ENCODE results near the gene ESR1. TPM values are rescaled to one million over a fixed set of nuclear protein-coding genes. Genes with fewer than 3 reads are reported as not detected.
A peak's percentile ranks its signal among the peaks of the same experiment; 100 is the strongest.

Gene ESR1
- total RNA-seq, 4 donors from 2014 or later, result 29.1 to 225 (median 141) TPM

DNA sequence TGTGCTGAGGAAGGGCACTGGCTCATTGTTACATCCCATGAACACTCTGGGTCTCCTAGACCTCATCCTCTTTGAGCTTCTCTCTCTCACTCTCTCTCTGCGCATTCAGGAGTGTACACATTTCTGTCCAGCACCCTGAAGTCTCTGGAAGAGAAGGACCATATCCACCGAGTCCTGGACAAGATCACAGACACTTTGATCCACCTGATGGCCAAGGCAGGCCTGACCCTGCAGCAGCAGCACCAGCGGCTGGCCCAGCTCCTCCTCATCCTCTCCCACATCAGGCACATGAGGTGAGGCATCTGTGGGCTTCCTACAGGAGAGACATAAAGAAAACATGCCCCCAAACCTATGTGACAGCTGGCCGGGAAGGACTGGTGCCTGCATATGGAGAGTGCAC is 286.8 kb downstream of the ESR1 start:
- intact Hi-C loops (cut with DNase I; ENCODE audit: low total_unique reads), result no loop called here
- DNase-seq, result no peak
- no peaks in the 10 kb centered on the region for H3K27me3 ChIP-seq
- TF ChIP-seq POLR2A (IDR thresholded peaks at IDR 0.05) (no peak), CTCF (IDR thresholded peaks at IDR 0.05) (no peak)
- peaks cover 0 to 3% of the 10 kb centered on the region in 2 donors for H3K4me1 ChIP-seq
- H3K36me3 ChIP-seq, result no peaks in the 10 kb centered on the region
- no peaks in the 10 kb centered on the region for H3K9me3 ChIP-seq
- no peak overlapping the region for H3K4me3 ChIP-seq
- peak overlapping the region; percentile 79 to 81 for H3K27ac ChIP-seq

DNA sequence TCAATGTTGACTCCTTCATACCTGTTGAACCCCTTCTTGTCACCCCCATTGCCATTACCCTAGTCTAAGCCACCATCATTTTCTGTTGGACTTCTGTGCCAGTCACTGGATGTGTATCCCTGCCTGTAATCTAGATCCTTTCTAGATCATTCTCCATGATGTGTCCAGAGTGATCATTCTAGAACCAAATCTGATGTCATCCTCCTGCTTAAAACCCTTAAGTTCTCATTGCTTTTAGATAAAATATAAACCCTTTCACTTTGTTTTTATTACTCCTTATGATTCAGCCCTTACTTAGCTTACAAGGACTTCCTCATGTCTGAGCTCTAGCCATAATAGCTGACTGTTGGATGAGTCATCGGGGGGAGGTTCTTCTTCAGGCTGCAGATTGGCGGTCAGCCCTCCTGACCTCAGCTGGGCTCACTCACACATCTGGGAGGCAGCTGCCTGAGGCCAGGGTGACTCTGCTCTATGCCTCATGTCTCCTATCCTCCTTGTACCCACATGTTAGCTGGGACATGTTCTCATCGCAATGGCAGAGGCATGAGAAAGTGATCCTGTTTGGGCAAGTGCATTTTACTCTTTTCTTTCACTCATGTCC is 287.6 kb downstream of the ESR1 start:
- no peaks in the 10 kb centered on the region for H3K9me3 ChIP-seq
- intact Hi-C loops (cut with DNase I; ENCODE audit: low total_unique reads), result no loop called here
- H3K4me1 ChIP-seq, result peaks cover 0 to 3% of the 10 kb centered on the region in 2 donors
- TF ChIP-seq POLR2A (IDR thresholded peaks at IDR 0.05), result no peak
- no peak for TF ChIP-seq CTCF (IDR thresholded peaks at IDR 0.05)
- no peak overlapping the region for H3K4me3 ChIP-seq
- H3K27ac ChIP-seq, result peak overlapping the region; percentile 79 to 81
- H3K36me3 ChIP-seq, result no peaks in the 10 kb centered on the region
- H3K27me3 ChIP-seq, result no peaks in the 10 kb centered on the region
- peak; percentile 82 to 91 for DNase-seq

DNA sequence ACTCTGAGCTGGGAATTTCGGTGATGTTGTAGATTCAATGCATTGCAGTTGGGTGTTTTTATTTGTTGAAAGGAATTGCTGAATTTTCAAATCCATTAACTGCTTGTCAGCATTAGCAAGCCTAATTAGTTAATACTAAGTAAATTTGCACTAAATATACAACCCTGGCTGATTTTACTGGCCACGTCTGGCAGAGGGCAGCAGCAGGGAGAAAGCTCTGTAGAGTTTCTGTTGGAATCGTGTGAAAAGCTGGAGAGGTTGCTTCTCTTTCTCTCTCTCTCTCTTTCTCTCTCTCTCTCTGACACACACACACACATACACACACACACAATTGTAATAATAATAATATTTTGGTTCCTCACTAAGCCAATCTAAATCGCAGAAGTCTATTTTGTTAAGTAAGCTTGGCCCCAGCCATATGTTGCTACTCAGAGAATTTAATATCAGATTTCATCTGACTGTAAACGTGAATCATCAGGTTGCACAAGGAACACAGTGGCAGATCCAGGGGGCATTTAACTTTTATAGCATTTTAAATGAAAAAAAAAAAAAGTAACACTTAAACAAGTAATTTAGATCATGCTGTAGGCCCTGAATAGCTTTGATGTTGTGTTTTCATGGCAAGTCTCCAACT is 289.5 kb downstream of the ESR1 start:
- Histone ChIP-seq H3K27me3 (no peaks in the 10 kb centered on the region), H3K27ac (peak overlapping the region; percentile 69 to 79), H3K4me1 (no peaks in the 10 kb centered on the region), H3K36me3 (no peaks in the 10 kb centered on the region), H3K4me3 (no peak overlapping the region), H3K9me3 (no peaks in the 10 kb centered on the region)
- TF ChIP-seq POLR2A (IDR thresholded peaks at IDR 0.05), result no peak
- TF ChIP-seq CTCF (IDR thresholded peaks at IDR 0.05), result no peak
- intact Hi-C loops (cut with DNase I; ENCODE audit: low total_unique reads), result no loop called here
- DNase-seq, result no peak

GRCh38 chr6:152098683-152099082 is 291.2 kb downstream of the ESR1 start:
- no peaks in the 10 kb centered on the region for H3K36me3 ChIP-seq

More at GRCh38 chr6:152098683-152099082, 291.2 kb downstream of the ESR1 start:
- no peak for TF ChIP-seq CTCF (IDR thresholded peaks at IDR 0.05)
- TF ChIP-seq POLR2A (IDR thresholded peaks at IDR 0.05), result no peak
- Histone ChIP-seq H3K4me1 (no peaks in the 10 kb centered on the region), H3K9me3 (no peaks in the 10 kb centered on the region), H3K27ac (no peak overlapping the region), H3K27me3 (no peaks in the 10 kb centered on the region), H3K4me3 (no peak overlapping the region)
- intact Hi-C loops (cut with DNase I; ENCODE audit: low total_unique reads), result no loop called here
- DNase-seq, result no peak

All from uterus (tissue), 4 donors.